HepG2 (cell line): Measurements from ENCODE around the gene ZBP1. TPM values are rescaled to one million over a fixed set of nuclear protein-coding genes. Genes with fewer than 3 reads are reported as not detected.

ENCODE experiments used
- CAMTA2 ChIP-seq: sonication (generic); formaldehyde crosslinking; IDR thresholded peaks from 2 replicates; pipeline ENCODE4 v1.4.0; 2020; ENCODE audit warnings: mild to moderate bottlenecking, missing genetic modification reagents, borderline replicate concordance
- CCAR2 ChIP-seq: fragments of 200-400 bp; formaldehyde crosslinking; optimal IDR thresholded peaks from 2 replicates; pipeline ENCODE3; 2018; ENCODE audit warnings: low read depth, mild to moderate bottlenecking, low read length, moderate library complexity
- CEBPG ChIP-seq: IDR thresholded peaks from 2 replicates; pipeline ENCODE4 v1.6.1; 2016
- ERF ChIP-seq: IDR thresholded peaks from 2 replicates; pipeline ENCODE4 v1.6.1; 2018; ENCODE audit warnings: missing biosample characterization, missing genetic modification reagents
- HDAC1 ChIP-seq: sonication (generic); formaldehyde crosslinking; IDR thresholded peaks from 2 replicates; pipeline ENCODE4 v1.5.1; 2020; ENCODE audit warnings: mild to moderate bottlenecking, missing genetic modification reagents
- HNF1B ChIP-seq: sonication (generic); formaldehyde crosslinking; IDR thresholded peaks from 2 replicates; pipeline ENCODE4 v1.5.1; 2020; ENCODE audit warnings: mild to moderate bottlenecking, moderate library complexity, missing genetic modification reagents
- KLF16 ChIP-seq, 2 experiments: sonication (generic) in 1 of 2; formaldehyde crosslinking in 1 of 2; IDR thresholded peaks; 2 replicates each; pipeline versions ENCODE4 v1.6.1 to v1.8.0; 2016 to 2023; ENCODE audit warnings: missing genetic modification reagents in 2 of 2, missing compliant biosample characterization in 1 of 2
- MED1 ChIP-seq: sonication (generic); formaldehyde crosslinking; IDR thresholded peaks from 2 replicates; pipeline ENCODE4 v1.4.0; 2020; ENCODE audit warnings: missing genetic modification reagents
- NFE2L2 ChIP-seq: fragments of 150-350 bp; IDR thresholded peaks from 2 replicates; pipeline ENCODE4 v1.6.1; 2014; ENCODE audit warnings: low read length
- NFYB ChIP-seq: sonication (generic); formaldehyde crosslinking; IDR thresholded peaks from 2 replicates; pipeline ENCODE4 v1.4.0; 2020; ENCODE audit warnings: missing genetic modification reagents
- ONECUT2 ChIP-seq: sonication (generic); formaldehyde crosslinking; IDR thresholded peaks from 2 replicates; pipeline ENCODE4 v1.4.0; 2020; ENCODE audit warnings: missing genetic modification reagents
- PAWR ChIP-seq: sonication (generic); formaldehyde crosslinking; IDR thresholded peaks from 2 replicates; pipeline ENCODE4 v1.4.0; 2020; ENCODE audit warnings: missing genetic modification reagents, mild to moderate bottlenecking, borderline replicate concordance
- RNF2 ChIP-seq: fragments of 450-650 bp; conservative IDR thresholded peaks from 2 replicates; pipeline ENCODE4 v1.6.1; 2016; ENCODE audit warnings: low read depth
- SETDB1 ChIP-seq: sonication (generic); formaldehyde crosslinking; IDR thresholded peaks from 2 replicates; pipeline ENCODE4 v1.5.1; 2020; ENCODE audit warnings: missing genetic modification reagents, mild to moderate bottlenecking, borderline replicate concordance
- SMARCC2 ChIP-seq: fragments of 450-650 bp; IDR thresholded peaks from 2 replicates; pipeline ENCODE4 v1.6.1; 2017; ENCODE audit warnings: antibody characterized with exemption, mild to moderate bottlenecking
- SNAI1 ChIP-seq: sonication (generic); formaldehyde crosslinking; IDR thresholded peaks from 2 replicates; pipeline ENCODE4 v1.5.0; 2020; ENCODE audit warnings: mild to moderate bottlenecking, missing genetic modification reagents, borderline replicate concordance
- THYN1 ChIP-seq: sonication (generic); formaldehyde crosslinking; IDR thresholded peaks from 2 replicates; pipeline ENCODE4 v1.8.1; 2023; ENCODE audit warnings: low read depth, mild to moderate bottlenecking, moderate library complexity, missing genetic modification reagents, borderline replicate concordance
- WIZ ChIP-seq: sonication (generic); formaldehyde crosslinking; IDR thresholded peaks from 2 replicates; pipeline ENCODE4 v1.5.1; 2020; ENCODE audit warnings: mild to moderate bottlenecking, missing genetic modification reagents
- ZFP82 ChIP-seq: sonication (generic); formaldehyde crosslinking; IDR thresholded peaks from 2 replicates; pipeline ENCODE4 v1.5.1; 2020; ENCODE audit warnings: mild to moderate bottlenecking, missing genetic modification reagents, borderline replicate concordance
- ZKSCAN8 ChIP-seq: IDR thresholded peaks from 2 replicates; pipeline ENCODE4 v1.6.1; 2016; ENCODE audit warnings: borderline replicate concordance, missing genetic modification reagents, missing compliant biosample characterization
- ZNF138 ChIP-seq: sonication (generic); formaldehyde crosslinking; IDR thresholded peaks from 2 replicates; pipeline ENCODE4 v1.5.0; 2020; ENCODE audit warnings: mild to moderate bottlenecking, low read depth, missing genetic modification reagents
- ZNF335 ChIP-seq: sonication (generic); formaldehyde crosslinking; IDR thresholded peaks from 2 replicates; pipeline ENCODE4 v1.4.0; 2020; ENCODE audit warnings: missing genetic modification reagents
- ZNF773 ChIP-seq: sonication (generic); formaldehyde crosslinking; IDR thresholded peaks from 2 replicates; pipeline ENCODE4 v1.4.0; 2020; ENCODE audit warnings: missing genetic modification reagents, borderline replicate concordance
- ZNF878 ChIP-seq: sonication (generic); formaldehyde crosslinking; IDR thresholded peaks from 2 replicates; pipeline ENCODE4 v1.8.1; 2023; ENCODE audit warnings: mild to moderate bottlenecking, missing genetic modification reagents, moderate library complexity
- polyA plus RNA-seq, 8 experiments: library from polyadenylated mRNA; depleted of rRNA in 3 of 8; stranded (reverse) in 7 of 8; unstranded in 1 of 8; fragments of >200 nt; fragmentation: Illumina TruSeq in 4 of 8; extraction: Trizol in 4 of 8; gene quantifications; 2 replicates each; pipeline versions ENCODE4 v1.2.1 to v1.2.3, GENCODE V29; 2011 to 2016; ENCODE audit warnings: low read depth in 4 of 8, missing spikeins in 1 of 8, mixed read lengths in 1 of 8; ENCODE audit not compliant: insufficient read depth in 1 of 8
- total RNA-seq, 5 experiments: library from RNA; depleted of rRNA; stranded (reverse); fragments of >200 nt; fragmentation: Illumina TruSeq; extraction: Trizol; gene quantifications; 2 replicates each; pipeline ENCODE4 v1.2.3, GENCODE V29; 2016; ENCODE audit warnings: low read depth in 1 of 5
- TF ChIP-seq, protein P1 (sequence below): sonication (generic); formaldehyde crosslinking; conservative IDR thresholded peaks from 2 replicates; pipeline ENCODE4 v1.4.0; 2020; ENCODE audit warnings: mild to moderate bottlenecking, missing genetic modification reagents, moderate library complexity

Gene ZBP1
- total and polyA plus RNA-seq, 2 of the 13 experiments (the other 11 are each of a cell fraction or from before 2014, with no cell fraction given): not detected

DNA sequence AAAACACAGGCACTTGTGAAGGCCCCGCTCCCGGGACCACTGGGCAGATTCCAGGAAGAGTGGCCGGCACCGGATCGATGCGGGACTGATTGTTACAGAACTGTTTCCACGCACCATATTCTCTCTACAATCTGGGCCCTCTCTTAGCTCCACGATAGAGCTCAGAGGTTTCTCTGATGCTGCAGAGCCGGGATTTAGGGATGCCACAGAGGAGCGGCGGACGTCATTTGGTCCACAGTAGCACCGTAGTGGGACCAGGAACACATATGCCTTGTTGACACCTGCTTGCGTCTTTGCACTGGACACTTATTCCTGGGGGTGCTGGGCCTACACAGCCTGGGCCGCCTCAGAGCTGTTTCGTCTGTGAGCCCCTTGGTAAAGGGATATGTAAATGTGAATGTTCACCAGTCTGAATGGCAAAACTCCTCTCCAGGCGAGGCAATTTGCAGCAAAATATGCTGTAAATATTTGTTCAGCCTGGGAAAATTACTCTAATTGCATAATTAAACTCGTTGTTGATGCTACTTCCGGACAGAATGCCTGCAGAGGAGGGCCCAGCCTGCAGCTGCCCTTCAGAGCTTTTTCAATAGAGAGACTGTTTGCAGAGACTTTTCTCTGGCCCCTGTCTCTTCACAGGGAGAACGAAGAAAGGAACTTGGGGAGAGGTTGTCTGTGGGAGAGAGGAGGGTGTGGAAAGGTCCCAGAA, 49.9 kb downstream of the ZBP1 start (continued):
- TF ChIP-seq CEBPG (CRISPR knock-in tag) (0 out of 2 replicates have a peak, but pooled peaks have one; percentile 9), SMARCC2 (no peak), ZFP82 (CRISPR knock-in tag) (0 out of 2 replicates have a peak, but pooled peaks have one; percentile 28), ERF (CRISPR knock-in tag) (no peak), HNF1B (CRISPR knock-in tag) (0 out of 2 replicates have a peak, but pooled peaks have one; percentile 41), ZNF878 (CRISPR knock-in tag) (0 out of 2 replicates have a peak, but pooled peaks have one; percentile 26), NFYB (no peak), HDAC1 (CRISPR knock-in tag) (peak; percentile 36; the same call in 1 of the 2 replicates), SNAI1 (CRISPR knock-in tag) (no peak), MED1 (peak; percentile 30; the same call in 1 of the 2 replicates), CCAR2 (no peak), SETDB1 (CRISPR knock-in tag) (0 out of 2 replicates have a peak, but pooled peaks have one; percentile 21), ZNF335 (no peak), RNF2 (peak; percentile 59; the same call in 1 of the 2 replicates), NFE2L2 (no peak), PAWR (CRISPR knock-in tag) (no peak), WIZ (CRISPR knock-in tag) (no peak), KLF16 (CRISPR knock-in tag; IDR thresholded peaks at IDR 0.05) (no peak), CAMTA2 (CRISPR knock-in tag) (0 out of 2 replicates have a peak, but pooled peaks have one; percentile 24), ZNF773 (CRISPR knock-in tag) (no peak), ZKSCAN8 (CRISPR knock-in tag) (no peak), THYN1 (CRISPR knock-in tag) (no peak), ZNF138 (0 out of 2 replicates have a peak, but pooled peaks have one; percentile 44), ONECUT2 (0 out of 2 replicates have a peak, but pooled peaks have one; percentile 26)
- TF ChIP-seq, protein P1, sequence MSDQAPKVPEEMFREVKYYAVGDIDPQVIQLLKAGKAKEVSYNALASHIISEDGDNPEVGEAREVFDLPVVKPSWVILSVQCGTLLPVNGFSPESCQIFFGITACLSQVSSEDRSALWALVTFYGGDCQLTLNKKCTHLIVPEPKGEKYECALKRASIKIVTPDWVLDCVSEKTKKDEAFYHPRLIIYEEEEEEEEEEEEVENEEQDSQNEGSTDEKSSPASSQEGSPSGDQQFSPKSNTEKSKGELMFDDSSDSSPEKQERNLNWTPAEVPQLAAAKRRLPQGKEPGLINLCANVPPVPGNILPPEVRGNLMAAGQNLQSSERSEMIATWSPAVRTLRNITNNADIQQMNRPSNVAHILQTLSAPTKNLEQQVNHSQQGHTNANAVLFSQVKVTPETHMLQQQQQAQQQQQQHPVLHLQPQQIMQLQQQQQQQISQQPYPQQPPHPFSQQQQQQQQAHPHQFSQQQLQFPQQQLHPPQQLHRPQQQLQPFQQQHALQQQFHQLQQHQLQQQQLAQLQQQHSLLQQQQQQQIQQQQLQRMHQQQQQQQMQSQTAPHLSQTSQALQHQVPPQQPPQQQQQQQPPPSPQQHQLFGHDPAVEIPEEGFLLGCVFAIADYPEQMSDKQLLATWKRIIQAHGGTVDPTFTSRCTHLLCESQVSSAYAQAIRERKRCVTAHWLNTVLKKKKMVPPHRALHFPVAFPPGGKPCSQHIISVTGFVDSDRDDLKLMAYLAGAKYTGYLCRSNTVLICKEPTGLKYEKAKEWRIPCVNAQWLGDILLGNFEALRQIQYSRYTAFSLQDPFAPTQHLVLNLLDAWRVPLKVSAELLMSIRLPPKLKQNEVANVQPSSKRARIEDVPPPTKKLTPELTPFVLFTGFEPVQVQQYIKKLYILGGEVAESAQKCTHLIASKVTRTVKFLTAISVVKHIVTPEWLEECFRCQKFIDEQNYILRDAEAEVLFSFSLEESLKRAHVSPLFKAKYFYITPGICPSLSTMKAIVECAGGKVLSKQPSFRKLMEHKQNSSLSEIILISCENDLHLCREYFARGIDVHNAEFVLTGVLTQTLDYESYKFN (CRISPR knock-in tag): 0 out of 2 replicates have a peak, but pooled peaks have one; percentile 29
